Non-pigmented ciliary epithelial cell (primary cell): ENCODE measurements around the gene FYN.

ENCODE experiments used
- DNase-seq: peaks from one replicate; pipeline ENCODE4 v3.0.0-alpha.2; 2010; ENCODE audit warnings: low read depth

Gene FYN

GRCh38 chr6:111880181-111880888 is 7.1 kb upstream of the FYN start:
- DNase-seq: no peak

- no peak for DNase-seq
These were observed 2.5 kb upstream of the FYN start for GRCh38 chr6:111875741-111876140.

GRCh38 chr6:111874025-111874415 is 768 bp upstream of the FYN start:
- no peak for DNase-seq

GRCh38 chr6:111872401-111873177 is 663 bp downstream of the FYN start:
- DNase-seq: no peak

GRCh38 chr6:111871725-111872400 is 1.4 kb downstream of the FYN start:
- DNase-seq: no peak

- DNase-seq: no peak
These were observed 2.0 kb downstream of the FYN start for GRCh38 chr6:111871207-111871606.

- no peak for DNase-seq
These were observed 2.5 kb downstream of the FYN start for GRCh38 chr6:111870742-111871064.

- no peak for DNase-seq
These were observed 3.1 kb downstream of the FYN start for GRCh38 chr6:111870051-111870741.

GRCh38 chr6:111866857-111867256 is 6.4 kb downstream of the FYN start:
- no peak for DNase-seq

GRCh38 chr6:111865909-111866546 is 7.2 kb downstream of the FYN start:
- DNase-seq: no peak

GRCh38 chr6:111865049-111865585 is 8.1 kb downstream of the FYN start:
- DNase-seq: no peak

- no peak for DNase-seq
These were observed 8.9 kb downstream of the FYN start for GRCh38 chr6:111864138-111865048.

GRCh38 chr6:111862741-111863140 is 10.5 kb downstream of the FYN start:
- DNase-seq: no peak

GRCh38 chr6:111862314-111862713 is 10.9 kb downstream of the FYN start:
- DNase-seq: no peak

GRCh38 chr6:111861431-111861885 is 11.8 kb downstream of the FYN start:
- DNase-seq: no peak

- no peak for DNase-seq
These were observed 14.9 kb downstream of the FYN start for GRCh38 chr6:111858347-111858746.

- no peak for DNase-seq
These were observed 15.4 kb downstream of the FYN start for GRCh38 chr6:111857674-111858337.

GRCh38 chr6:111855753-111856152 is 17.5 kb downstream of the FYN start:
- DNase-seq: no peak

GRCh38 chr6:111854683-111855082 is 18.6 kb downstream of the FYN start:
- DNase-seq: no peak

GRCh38 chr6:111852725-111853124 is 20.5 kb downstream of the FYN start:
- DNase-seq: no peak
